Activated T-cell treated with anti-CD3 and anti-CD28 coated beads, Interleukin-2, amount 50 U/mL, for 72 hours (primary cell): ENCODE measurements around the gene E2F7. TPM values are rescaled to one million over a fixed set of nuclear protein-coding genes. Genes with fewer than 3 reads are reported as not detected.
"Not testable (repeated sequence)": the region's sequence is repeated elsewhere in the genome, so short reads cannot be mapped to it uniquely, and the experiment has no call there.

Source experiments
- ATAC-seq, 2 donors: fragments of 150-1000 bp; cut with Tn5 transposase; replicated peaks in 1 of 2; 2 replicates each; pipeline ENCODE4 v1.10.0; 2021; ENCODE audit warnings: moderate library complexity in 2 of 2, mild to moderate bottlenecking in 1 of 2
- DNase-seq, 2 donors: peaks; one replicate each; pipeline ENCODE4 v3.0.0; 2021 to 2022; ENCODE audit warnings: mixed read lengths in 1 of 2
- H3K27ac Mint-ChIP-seq: one replicate; pipeline ENCODE4 v1.8.0; 2022; ENCODE audit warnings: mild to moderate bottlenecking, moderate library complexity, mixed read lengths
- H3K27me3 Mint-ChIP-seq: one replicate; pipeline ENCODE4 v1.8.0; 2022; ENCODE audit warnings: low read depth, mixed read lengths
- H3K36me3 Mint-ChIP-seq, 2 donors: one replicate each; pipeline ENCODE4 v1.8.0; 2022; ENCODE audit warnings: mixed read lengths in 2 of 2, mild to moderate bottlenecking in 1 of 2; ENCODE audit not compliant: insufficient read depth in 2 of 2
- H3K4me1 Mint-ChIP-seq: one replicate; pipeline ENCODE4 v1.8.0; 2022; ENCODE audit warnings: low read depth, mixed read lengths
- H3K4me3 Mint-ChIP-seq, 2 donors: one replicate each; pipeline ENCODE4 v1.8.0; 2022; ENCODE audit warnings: mild to moderate bottlenecking in 2 of 2, mixed read lengths in 2 of 2, moderate library complexity in 2 of 2
- H3K9me3 Mint-ChIP-seq, 2 donors: one replicate each; pipeline ENCODE4 v1.8.0; 2022; ENCODE audit warnings: mixed read lengths in 2 of 2
- total RNA-seq, 2 donors: library from RNA; stranded (reverse); gene quantifications; one replicate each; pipeline ENCODE4 v1.2.3, GENCODE V29; 2022

E2F7 gene
- total RNA-seq, 2 donors from 2014 or later, result 4.9 to 5.7 TPM

DNA sequence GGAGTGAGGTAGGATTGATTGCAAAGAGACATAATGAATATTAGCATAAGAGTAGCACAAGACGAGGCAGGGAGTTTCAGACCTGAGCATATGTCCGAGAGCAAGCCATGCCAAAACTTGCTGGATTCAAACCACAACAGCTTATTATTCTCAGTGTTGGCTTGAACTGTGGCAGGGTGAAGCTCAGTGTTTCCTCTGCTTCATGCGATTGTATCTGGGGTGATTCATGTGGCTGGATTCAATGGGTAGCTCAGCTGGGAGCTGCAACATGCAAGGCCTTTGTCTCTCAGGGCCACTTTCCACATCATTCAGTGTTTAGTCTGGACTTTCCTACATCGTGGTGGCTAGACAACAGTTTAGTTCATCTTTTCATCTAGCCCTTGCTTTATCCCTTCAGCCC, 22.1 kb upstream of the E2F7 start:
- no peaks in the 10 kb centered on the region for H3K4me1 Mint-ChIP-seq
- no peak for DNase-seq
- no peak overlapping the region for H3K27ac Mint-ChIP-seq
- no peak overlapping the region for H3K4me3 Mint-ChIP-seq
- no peak for ATAC-seq
- H3K27me3 Mint-ChIP-seq, result no peaks in the 10 kb centered on the region
- no peaks in the 10 kb centered on the region for H3K9me3 Mint-ChIP-seq
- H3K36me3 Mint-ChIP-seq, result no peaks in the 10 kb centered on the region

DNA sequence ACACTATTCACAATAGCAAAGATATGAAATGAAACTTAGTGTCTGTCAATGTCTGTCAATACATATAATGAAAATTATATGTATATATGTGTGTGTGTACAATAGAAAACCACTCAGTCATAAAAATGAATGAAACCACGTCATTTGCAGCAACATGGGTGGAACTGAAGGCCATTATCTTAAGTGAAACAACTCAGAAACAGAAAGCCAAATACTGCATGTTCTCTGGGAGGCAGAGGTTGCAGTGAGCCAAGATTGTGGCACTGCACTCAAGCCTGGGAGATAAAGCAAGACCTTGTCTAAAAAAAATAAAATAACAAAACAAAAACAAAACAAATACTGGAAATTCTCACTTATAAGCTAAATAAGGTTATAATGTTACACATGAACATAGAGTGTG, 16.7 kb upstream of the E2F7 start:
- Mint-ChIP-seq H3K36me3 (no peaks in the 10 kb centered on the region), H3K27ac (no peak overlapping the region), H3K27me3 (no peaks in the 10 kb centered on the region), H3K9me3 (no peaks in the 10 kb centered on the region), H3K4me1 (no peaks in the 10 kb centered on the region), H3K4me3 (no peak overlapping the region)
- DNase-seq (no peak), ATAC-seq (no peak)

DNA sequence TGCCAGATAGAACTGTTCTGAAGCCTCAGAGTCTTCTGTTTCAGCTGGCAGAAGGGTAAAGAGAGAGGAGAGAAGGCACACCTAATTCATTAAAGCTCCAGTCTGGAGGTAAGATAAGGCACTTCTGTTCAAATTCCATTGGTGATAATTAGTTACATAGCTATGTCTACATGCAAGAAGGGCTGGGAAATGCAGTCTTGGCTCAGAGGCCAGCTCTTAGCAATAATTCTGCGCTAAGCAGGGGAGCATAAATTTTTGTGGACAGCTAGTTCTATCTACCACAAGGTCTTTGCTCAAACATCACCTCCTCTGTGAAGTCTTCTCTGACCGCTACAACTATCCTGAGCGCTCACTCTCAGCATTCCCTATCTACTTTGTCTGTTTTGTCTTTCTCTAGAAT, 14.3 kb upstream of the E2F7 start:
- Mint-ChIP-seq H3K9me3 (no peaks in the 10 kb centered on the region), H3K4me3 (no peak overlapping the region), H3K27me3 (no peaks in the 10 kb centered on the region), H3K4me1 (no peaks in the 10 kb centered on the region), H3K36me3 (no peaks in the 10 kb centered on the region), H3K27ac (no peak overlapping the region)
- no peak for ATAC-seq
- no peak for DNase-seq

DNA sequence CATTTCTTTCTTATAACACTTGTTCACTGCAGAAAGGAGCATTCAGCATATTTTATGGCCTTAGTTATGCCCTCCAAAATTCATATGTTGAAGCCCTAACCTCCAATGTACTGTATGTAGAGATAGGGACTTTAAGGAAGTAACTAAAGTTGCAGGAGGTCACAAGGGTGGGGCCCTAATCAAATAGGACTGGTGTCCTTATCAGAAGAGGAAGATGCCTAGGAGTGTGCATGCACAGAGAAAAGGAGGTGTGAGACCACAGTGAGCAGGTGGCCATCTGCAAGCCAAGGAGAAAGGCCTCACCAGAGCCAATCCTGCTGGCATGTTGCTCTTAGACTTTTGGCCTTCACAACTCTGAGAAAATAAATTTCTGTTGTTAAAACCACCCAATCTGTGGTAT, 12.9 kb upstream of the E2F7 start:
- H3K27ac Mint-ChIP-seq, result no peak overlapping the region
- H3K4me1 Mint-ChIP-seq, result no peaks in the 10 kb centered on the region
- H3K9me3 Mint-ChIP-seq, result peaks cover 0 to 2% of the 10 kb centered on the region in 2 donors
- DNase-seq, result no peak
- no peaks in the 10 kb centered on the region for H3K36me3 Mint-ChIP-seq
- H3K4me3 Mint-ChIP-seq, result no peak overlapping the region
- H3K27me3 Mint-ChIP-seq, result no peaks in the 10 kb centered on the region
- ATAC-seq, result no peak

DNA sequence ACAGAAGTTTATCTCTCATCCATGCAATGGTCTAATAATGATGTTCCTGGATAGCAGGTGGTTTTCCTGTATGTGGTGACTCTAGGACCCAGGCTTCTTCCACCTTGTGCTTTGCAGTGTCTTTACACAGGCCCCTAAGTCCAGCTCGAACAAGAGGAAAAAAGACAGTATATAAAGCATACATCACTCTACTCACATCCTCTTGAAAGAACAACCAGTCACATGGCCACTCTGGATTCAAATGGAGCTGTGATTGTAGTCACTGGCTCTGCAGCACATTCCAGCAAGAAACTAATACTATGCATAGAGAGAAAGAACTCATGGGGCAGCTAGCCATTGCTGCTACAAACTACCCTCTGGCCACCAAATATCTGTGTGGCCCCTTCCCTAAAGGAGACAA, 11.5 kb upstream of the E2F7 start:
- ATAC-seq (no peak), DNase-seq (no peak)
- Mint-ChIP-seq H3K4me3 (no peak overlapping the region), H3K4me1 (no peaks in the 10 kb centered on the region), H3K36me3 (no peaks in the 10 kb centered on the region), H3K27me3 (no peaks in the 10 kb centered on the region), H3K27ac (no peak overlapping the region), H3K9me3 (peaks cover 0 to 2% of the 10 kb centered on the region in 2 donors)

DNA sequence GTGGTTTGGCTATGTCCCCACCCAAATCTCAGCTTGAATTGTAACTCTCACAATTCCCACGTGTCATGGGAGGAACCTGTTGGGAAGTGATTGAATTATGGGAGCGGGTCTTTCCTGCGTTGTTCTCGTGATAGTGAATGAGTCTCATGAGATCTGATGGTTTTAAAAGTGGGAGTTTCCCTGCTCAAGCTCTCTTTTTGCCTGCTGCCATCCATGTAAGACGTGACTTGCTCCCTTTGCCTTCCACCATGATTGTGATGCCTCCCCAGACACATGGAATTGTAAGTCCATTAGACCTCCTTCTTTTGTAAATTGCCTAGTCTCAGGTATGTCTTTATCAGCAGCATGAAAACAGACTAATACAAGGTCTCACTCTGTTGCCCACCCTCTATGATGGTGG, 8.5 kb upstream of the E2F7 start:
- not testable (repeated sequence) for H3K27ac Mint-ChIP-seq, H3K9me3 Mint-ChIP-seq, H3K4me1 Mint-ChIP-seq

DNA sequence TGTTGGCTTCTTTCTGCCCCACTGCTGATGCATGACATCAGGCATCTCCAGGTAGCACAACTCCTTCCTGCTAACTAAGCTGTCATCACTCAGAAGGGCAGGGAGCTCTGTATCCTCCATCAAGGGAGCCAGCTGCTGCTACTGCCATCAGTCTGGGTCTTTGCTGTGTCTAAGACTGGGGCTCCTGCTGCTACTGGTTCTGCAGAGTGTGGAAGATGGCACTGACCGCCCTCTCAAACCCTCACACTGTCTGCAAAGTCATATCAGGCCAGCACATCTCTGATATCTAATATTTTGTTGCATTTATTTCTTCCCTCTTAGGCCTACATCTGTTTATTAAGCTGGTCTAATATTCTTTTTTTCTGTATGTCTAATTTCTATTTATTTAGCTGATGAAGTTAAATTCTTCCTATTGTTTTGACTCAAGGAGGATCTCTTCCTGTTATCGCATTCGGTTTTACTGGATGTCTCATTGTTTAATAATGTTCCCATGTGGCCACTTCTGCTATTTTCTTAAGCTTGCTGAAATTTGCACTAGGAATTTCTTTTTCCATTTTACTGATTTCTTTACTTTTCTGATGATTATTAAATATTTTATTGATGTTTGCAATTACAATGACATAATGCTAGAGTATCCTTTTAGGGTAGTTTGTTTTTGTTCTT, 7.6 kb upstream of the E2F7 start:
- H3K4me3 Mint-ChIP-seq, result no peak overlapping the region
- no peak overlapping the region for H3K27ac Mint-ChIP-seq
- H3K9me3 Mint-ChIP-seq, result peaks cover 0 to 2% of the 10 kb centered on the region in 2 donors
- H3K36me3 Mint-ChIP-seq, result no peaks in the 10 kb centered on the region
- no peaks in the 10 kb centered on the region for H3K4me1 Mint-ChIP-seq
- ATAC-seq (peak in 1 of 2 donors; percentile 17), DNase-seq (no peak)
- H3K27me3 Mint-ChIP-seq, result no peaks in the 10 kb centered on the region

More for the DNA sequence above, 8.5 kb upstream of the E2F7 start:
- H3K4me3 Mint-ChIP-seq, DNase-seq, H3K27me3 Mint-ChIP-seq, H3K36me3 Mint-ChIP-seq, ATAC-seq: not testable (repeated sequence)

DNA sequence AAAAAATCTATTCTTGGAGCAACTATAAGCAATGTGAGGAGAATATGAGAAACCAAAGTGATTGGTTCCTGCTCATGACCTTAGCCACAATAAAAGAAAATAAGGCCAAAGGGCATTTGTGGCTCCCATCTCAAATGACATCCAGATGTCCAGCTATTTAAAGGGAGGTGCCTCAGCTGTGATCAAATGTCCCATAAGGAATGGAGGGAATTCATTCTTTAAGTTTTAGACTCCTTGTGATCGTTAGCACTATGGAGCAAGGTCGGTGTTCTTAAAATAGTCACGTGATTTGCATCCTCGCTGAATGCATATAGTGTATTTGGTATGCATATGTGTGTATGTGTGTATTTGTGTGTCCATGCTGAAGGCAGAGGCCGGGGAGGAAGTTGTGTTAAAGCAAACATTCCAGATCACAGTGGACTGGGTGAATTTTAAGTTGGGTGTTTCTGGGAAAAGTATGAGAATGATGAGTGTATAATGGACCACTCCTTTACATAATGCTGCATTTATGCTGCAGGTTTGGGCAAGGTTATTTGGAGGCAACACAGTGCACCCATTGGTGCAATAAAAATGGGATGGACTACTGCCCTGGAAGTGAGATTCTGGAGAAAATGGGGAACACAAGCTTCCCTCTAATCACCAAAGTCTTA, 5.6 kb upstream of the E2F7 start:
- no peak for DNase-seq
- Mint-ChIP-seq H3K9me3 (peaks cover 0 to 2% of the 10 kb centered on the region in 2 donors), H3K27ac (no peak overlapping the region), H3K27me3 (no peaks in the 10 kb centered on the region), H3K4me3 (no peak overlapping the region), H3K36me3 (no peaks in the 10 kb centered on the region), H3K4me1 (peaks cover 3% of the 10 kb centered on the region)
- no peak for ATAC-seq

DNA sequence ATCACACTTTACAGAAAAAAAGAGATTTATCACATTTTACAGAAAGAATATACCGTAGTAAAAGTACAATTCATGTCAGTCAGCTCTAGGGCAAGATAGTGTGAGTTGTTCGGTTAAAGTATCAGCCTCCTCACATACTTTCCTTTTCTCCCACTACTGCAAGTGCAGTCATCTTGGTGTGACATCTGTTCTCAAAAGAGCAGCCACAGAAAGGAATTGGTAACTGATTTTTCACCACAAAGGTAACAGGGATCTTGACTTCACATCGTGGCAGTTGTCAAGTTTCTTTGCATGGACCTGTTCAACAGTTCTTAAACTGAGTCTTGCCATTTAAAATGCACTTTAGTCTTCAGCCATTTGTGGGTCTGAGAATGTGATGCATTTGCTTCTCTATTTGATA, 5.0 kb upstream of the E2F7 start:
- no peaks in the 10 kb centered on the region for H3K27me3 Mint-ChIP-seq
- peaks cover 5% of the 10 kb centered on the region for H3K4me1 Mint-ChIP-seq
- H3K4me3 Mint-ChIP-seq, result no peak overlapping the region
- no peak overlapping the region for H3K27ac Mint-ChIP-seq
- peaks cover 0 to 2% of the 10 kb centered on the region in 2 donors for H3K9me3 Mint-ChIP-seq
- ATAC-seq (no peak), DNase-seq (no peak)
- no peaks in the 10 kb centered on the region for H3K36me3 Mint-ChIP-seq

DNA sequence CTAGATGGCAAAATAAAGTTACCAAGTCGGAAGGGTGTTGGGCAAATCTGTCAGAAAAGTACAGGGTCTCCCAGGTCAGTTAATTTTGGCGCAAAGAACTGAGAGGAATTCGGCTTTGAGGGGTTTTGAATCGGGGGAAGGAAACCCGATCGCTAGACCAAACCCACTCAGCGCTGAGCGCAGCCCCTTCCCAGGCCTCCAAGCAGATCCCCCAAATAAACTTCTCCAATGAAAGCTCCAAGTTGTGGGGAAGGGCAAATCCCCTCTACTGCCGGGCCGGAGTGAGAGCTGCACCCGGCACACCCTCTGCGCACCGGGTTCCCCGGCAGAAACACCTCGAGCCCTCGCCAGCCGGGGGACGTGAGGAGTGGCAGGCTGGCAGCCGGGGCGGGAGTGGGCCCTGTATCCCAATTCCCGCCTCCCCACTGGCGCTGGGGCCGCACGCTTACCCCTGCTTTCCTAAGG, 441 bp downstream of the E2F7 start:
- Mint-ChIP-seq H3K36me3 (peaks cover 0 to 5% of the 10 kb centered on the region in 2 donors), H3K9me3 (no peaks in the 10 kb centered on the region), H3K4me1 (peaks cover 11% of the 10 kb centered on the region), H3K27ac (no peak overlapping the region), H3K4me3 (peak overlapping the region; percentile 86 to 92), H3K27me3 (peaks cover 13% of the 10 kb centered on the region)
- DNase-seq (peak; percentile 42 to 46), ATAC-seq (peak; percentile 49 to 50)

DNA sequence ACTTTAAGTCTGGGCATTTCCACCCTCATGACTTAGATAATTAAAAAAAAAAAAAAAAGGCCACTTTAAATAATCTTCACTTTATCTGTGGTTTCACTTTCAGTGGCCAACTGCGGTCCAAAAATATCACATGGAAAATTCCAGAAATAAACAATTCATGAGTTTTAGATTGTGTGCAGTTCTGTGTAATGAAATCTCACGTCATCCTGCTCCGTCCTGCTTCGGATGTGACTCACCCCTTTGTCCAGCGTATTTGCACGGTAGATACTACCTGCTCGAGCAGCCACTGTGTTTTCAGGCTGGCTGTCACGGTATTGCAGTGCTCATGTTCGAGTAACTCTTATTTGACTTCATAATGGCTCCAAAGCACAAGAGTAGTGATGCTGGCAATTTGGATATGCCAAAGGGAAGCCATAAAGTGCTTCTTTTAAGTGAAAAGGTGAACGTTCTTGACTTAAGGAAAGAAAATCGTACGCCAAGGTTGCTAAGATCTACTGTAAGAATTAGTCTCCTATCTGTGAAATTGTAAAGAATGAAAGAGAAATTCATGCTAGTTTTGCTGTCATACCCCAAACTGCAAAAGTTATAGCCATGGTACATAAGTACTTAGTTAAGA, 2.4 kb downstream of the E2F7 start:
- peaks cover 13% of the 10 kb centered on the region for H3K27me3 Mint-ChIP-seq
- H3K4me3 Mint-ChIP-seq, result no peak overlapping the region
- ATAC-seq, result no peak
- no peaks in the 10 kb centered on the region for H3K9me3 Mint-ChIP-seq
- no peak for DNase-seq
- peaks cover 11% of the 10 kb centered on the region for H3K4me1 Mint-ChIP-seq
- H3K27ac Mint-ChIP-seq, result no peak overlapping the region
- H3K36me3 Mint-ChIP-seq, result peaks cover 0 to 5% of the 10 kb centered on the region in 2 donors

DNA sequence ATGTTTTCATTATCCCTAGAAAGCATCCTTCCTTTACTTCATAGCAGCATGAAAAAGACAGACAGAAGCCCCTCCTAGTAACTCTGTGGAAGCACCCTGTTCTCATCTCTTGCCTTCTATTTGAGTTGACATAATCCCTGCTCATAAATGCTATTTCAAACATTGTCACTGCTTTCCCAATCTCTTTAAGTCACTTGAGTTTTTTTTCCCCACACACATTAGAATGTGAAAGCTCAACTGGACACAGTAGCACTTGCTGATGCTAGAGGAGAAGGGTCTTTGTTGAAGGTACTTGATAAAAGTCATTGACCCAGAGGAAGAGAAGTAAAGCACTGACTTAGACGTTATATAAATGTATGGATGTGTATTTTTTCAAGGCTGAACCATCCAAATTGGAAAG, 3.0 kb downstream of the E2F7 start:
- H3K4me1 Mint-ChIP-seq, result peaks cover 11% of the 10 kb centered on the region
- DNase-seq (no peak), ATAC-seq (no peak)
- H3K27me3 Mint-ChIP-seq, result peaks cover 13% of the 10 kb centered on the region
- no peaks in the 10 kb centered on the region for H3K9me3 Mint-ChIP-seq
- peaks cover 0 to 5% of the 10 kb centered on the region in 2 donors for H3K36me3 Mint-ChIP-seq
- H3K27ac Mint-ChIP-seq, result no peak overlapping the region
- H3K4me3 Mint-ChIP-seq, result no peak overlapping the region

DNA sequence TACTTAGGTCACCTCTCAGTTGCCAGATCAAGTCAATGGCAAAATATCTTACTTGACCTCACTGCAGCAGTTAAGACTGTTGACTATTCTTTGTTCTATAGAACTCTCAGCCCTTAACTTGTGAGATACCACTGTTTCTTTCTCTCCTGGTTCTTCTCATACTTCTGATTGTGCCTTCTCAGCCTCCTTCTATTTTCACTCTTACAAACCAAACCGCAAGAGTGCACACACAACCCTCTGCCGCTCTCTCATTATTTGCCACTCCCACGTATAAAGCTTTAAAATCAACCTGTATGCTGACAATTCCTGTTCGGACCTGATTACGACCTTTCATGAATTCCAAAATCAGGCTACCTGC, 4.5 kb downstream of the E2F7 start:
- DNase-seq (no peak), ATAC-seq (no peak)
- Mint-ChIP-seq H3K4me3 (no peak overlapping the region), H3K4me1 (peaks cover 7% of the 10 kb centered on the region), H3K27me3 (peaks cover 13% of the 10 kb centered on the region), H3K9me3 (no peaks in the 10 kb centered on the region), H3K27ac (no peak overlapping the region), H3K36me3 (peaks cover 0 to 5% of the 10 kb centered on the region in 2 donors)
